ENCODE data around the gene SLC25A41.

Gene SLC25A41

DNA sequence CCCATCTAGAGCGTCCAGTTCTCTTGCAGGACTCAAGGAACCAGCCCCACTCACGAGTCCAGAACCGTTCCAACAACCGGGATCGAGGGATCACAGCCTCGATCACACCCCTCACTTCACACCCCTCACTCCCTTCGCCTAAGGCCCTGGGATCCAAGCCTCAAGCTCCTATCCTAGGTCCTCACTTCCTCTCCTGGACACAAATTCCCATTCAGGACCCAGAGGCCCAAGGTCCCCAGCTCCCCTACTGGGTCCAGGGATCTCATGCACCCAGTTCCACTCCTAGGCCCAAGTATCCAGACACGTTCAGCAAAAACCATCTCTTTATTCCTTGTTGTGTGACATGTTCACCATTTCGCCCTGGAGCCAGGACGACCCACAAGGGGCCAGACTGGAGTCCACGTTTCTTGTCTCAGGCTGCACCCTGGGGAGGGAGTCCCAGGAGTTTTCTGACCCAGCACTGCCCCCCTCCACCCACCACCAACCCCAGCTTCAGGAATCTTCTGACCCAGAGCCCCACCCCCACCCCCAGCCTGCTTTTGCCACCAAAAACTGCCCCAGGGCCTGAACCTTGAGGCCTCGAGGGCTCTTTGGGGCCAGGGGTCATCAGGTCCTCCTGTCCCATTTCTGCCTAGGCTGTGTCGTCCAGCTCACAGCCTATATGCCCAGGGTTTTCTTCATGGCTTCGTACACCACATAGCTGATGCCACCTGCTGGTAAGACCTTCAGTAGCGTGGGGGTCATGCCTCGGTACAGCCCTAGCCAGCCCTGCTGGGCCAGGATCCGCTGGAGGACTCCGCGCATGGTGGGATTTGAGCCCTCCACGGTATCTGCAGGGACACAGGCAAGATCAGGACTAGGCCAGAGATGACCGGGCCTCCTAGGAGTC lies 7.6 kb downstream of the SLC25A41 start:
- peak; percentile 8 to 24 for DNase-seq

DNA sequence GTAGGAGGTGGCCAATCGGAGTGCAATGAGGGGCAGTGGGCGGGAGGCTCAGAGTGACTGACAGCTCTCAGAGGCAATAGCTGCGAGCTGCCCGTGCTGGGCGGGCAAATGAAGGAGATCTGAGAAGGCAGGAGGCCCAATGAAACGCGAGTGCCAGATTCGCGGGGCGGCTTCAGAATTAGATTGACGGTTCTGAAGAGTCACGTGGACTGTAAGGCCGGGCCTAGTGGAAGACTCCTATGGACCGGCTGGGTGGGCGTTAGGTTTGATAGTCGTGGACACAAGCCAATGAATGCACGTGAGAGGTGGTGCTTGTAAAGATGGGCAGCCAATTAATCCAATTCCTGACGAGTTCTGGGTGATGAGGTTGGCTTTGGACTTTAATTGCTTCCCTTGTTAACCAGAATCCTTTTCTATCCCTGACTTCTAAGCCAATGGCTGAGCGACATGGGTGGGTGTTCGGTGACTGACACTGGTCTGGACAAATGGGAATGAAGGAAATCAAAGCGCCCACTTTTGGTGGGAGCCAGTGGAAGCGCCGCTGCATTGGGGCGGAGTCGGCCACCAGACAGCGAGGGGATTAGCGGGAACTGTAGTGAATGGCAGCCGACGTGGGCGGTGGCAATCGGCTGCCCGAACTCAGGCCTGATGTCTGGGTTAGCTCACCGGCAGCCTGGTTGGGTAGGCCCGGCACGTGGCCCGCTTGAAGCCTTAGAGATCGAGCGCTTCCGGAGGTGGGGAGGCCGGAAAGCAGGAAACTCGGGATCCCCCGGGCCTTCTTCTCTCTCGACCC lies 8.4 kb downstream of the SLC25A41 start:
- peak; percentile 99 to 100 for DNase-seq

DNA sequence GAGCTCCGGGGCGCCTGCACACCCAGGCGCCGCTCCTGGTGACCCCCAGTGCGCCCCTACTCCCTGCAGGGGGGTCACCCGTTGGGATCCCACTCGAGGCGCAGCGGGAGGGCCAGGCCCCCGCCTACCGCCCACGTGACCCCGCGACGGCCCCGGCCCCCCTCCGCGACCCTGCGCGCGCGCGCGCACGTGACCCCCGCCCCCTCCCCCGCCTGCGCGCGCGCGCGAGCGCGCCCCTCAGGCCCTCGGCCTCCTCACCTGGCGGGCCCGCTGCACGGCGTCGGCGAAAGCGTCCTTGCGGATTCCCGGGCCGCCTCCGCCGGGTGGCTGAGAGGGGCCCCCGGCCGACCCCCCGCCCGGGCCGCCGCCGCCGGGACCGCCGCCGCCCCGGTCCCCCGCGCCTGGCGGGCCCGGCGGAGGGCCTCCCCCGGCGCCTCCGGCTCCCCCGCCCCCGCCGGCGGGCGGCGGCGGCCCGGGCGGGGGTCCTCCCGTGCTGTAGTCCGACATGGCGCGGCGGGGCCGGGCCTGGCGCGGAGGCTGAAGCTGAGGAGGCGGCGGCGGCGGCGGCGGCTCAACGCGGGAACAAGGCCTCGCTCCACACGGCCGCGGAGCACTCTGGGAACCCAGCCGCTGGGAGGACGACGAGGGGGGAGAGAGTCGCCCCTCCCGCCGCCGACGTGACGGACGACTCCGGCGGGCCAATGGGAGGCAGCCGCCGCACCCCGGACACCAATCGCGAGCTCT lies 9.2 kb downstream of the SLC25A41 start, which contains the start of gene KHSRP:
Gene KHSRP (minus strand): TSS at position 617 of the 744 bp plus-strand sequence. CDS start 110 bp downstream, at position 507.
- no peak for DNase-seq

DNA sequence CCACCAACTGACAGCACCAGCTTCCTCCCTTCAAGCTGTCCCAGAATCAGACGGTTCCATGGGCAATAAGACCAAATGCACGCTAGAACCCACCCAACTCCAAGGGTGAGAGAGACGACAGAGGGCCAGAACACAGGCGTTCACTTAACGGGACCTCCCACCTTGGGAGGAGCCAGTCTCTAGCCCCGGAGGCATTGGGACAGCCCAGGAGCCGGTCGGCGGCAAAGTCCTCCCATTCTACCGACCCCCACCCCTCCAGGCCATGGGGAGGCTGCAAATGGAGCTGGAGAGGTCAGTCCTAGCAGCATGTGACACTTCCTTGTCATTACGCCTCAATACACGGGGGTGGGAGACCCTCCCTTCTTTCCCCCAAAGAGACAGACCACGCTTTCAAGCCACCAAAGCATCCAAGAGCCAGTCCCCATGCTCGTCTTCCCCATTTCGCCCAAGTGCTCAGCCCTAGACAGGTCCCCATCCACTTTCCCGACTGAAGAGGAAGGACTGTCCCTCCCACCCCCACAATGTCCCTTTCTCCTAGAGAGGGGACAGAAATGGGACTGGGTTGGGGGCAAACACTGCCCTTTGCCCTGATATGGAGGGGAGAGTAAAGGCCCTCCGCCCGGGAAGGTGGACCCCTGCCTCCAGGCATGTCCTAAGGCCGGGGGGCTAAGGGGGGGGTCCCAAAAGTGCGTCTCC lies 9.9 kb downstream of the SLC25A41 start:
- peak; percentile 11 to 18 for DNase-seq

DNA sequence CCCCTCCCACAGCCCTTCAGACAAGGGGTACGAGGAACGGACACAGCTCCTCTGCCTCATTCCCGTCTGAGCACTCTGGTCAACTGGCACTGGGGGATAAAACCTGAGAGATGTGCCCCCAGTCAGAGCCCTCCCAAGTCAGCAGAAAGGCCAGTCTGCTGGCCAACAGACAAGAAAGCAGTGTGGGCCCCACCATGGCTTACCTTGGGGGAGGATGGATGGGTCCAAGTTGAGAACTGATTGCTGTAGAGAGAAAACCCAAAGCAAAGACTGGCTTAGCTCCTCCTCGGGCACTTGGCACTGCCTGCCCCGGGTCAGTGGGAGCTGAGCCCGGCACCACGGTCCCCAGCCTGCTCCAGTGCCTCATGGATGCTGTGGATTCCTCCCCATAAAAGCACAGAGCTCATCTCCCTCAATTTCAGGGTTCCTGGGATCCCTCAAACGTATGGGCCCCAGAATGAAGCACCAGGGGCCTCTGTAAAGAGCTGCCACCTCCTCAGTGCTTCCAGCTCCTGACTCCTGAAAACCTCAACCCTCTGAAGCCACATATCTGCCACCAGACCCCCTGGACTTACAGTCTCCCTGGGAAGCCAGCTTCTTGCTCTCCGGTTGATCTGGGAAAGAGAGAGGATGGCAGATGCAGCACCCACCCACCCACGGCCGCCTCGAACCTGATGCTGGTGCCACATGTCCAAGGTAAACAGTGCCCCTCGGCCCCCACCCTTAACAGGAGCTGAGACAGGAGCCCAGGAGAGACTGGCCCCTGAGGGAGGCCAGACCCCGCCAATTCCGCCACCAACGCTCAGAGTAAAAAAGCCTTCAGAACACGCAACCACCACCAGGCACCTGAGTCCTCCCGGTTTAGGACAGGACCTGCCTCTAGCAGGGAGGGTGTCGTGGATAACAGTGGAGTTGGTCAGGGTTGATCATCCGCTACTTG lies 12.2 kb downstream of the SLC25A41 start:
- no peak for DNase-seq

DNA sequence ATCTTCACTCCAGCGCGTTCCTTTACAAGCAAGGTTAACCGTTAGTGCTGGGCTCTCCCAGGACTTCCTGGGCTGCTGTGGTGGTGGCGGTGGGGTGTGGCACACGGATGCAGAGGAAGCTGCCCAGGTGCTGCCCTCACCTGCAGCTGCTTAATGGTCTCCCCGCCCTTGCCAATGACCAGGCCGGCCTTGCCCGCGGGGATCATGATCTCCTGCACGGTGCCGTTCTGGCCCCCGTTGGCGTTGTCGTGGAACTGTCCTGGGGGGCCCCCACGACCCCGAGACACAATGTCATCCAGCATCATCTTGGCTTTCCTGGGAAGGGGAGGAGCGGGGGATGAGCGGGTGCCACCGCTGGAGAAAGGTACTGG lies 15.0 kb downstream of the SLC25A41 start:
- DNase-seq, result no peak

DNA sequence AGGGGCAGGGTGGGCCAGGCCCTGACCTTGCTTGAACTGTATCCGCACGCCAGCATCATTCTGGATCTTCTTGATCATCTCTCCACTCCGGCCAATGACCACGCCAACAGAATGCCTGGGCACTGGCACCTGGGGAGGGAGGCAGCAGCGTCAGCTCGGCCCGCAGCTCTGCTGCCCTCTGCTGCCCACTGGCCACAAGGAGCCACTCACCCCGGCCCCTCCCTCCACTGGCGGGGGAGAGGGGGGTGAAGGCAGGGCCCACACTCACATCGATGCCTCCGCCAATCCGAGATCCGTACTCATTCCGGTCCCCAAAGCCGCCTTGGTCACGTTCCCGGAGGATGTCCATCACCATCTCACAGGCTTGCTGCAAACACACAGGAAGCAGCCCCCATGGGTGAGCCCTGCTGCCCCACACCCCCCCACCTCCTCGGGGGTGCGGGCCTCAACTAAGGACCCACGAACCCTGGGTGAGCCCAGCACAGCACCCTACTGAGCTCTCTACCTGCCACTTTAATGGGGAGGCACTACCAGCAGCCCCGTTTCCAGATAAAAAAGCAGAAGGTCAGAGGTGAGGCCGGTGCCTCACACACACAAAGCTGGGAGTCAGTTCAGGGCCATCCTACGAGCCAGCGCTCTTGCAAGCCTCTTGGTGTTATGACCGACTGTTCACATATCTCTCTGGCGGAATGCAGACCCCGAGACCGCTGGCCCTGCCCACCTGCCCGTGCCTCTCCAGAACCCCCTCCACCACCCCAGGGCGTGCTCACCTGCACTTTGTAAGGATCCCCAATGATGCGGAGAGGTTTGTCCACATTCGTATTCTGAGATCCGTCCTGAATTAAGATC lies 15.6 kb downstream of the SLC25A41 start:
- no peak for DNase-seq

DNA sequence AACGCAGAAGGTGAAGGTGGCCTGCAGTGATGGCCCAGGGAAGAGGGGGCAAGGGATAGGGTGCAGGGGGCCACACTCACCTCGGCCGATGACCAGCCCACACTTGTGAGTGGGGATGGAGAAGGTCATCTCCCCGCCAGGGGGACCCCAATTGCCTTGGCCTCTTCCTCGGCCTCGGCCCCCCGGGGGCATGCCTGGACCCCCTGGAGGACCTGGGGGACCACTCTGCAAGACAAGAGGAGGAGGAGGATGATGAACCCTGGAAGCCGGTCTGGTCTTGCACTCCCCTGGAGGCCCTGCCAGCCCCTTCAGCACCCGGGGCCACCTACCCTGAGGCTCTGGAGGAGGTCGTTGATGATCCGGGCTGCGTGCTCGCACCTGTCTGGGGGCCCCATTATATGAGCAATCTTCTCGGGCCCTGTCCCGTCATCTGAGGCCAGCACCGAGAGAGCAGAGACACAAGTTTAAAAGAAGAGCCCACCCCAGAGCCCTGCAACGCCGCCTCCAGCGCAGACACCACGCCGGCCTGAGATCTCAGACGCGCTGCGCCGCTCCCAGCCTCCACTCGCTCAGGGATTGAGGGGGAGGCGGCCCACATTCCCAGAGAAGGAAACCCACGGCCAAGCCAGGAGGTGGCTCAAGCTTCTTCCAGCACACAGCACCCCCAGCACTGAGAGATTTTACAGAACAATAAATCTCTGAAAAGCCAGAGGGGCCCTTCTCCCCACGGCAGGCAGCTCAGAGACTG lies 16.7 kb downstream of the SLC25A41 start:
- DNase-seq, result no peak

DNA sequence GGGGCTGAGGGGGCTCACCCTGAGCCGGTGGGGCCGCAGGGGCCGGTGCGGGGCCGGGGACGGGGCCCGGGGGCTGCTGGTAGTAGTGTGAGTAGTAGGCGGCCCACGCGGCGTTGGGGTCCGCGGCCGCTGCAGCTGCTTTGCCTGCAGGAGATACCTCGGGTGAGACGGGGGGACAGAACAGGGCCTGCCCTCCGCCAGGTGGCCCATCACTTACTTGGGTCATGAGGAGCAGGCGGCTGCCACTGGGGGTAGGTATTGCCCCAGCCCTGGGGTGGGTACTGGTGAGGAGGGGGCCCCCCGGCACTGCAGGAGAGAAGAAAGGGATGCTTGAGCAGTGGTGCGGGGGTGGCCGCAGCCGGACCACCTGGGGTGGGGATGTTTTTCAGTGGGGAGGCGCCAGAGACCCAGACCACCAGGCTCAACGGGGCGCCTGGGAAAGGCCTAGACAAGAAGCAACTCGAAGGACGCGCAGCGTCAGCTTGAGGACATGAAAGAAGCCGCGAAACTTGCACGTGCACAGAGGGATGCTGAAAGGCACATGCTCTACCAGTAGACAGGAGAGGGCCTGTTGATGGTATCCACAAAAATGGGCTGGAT lies 17.9 kb downstream of the SLC25A41 start:
- no peak for DNase-seq

DNA sequence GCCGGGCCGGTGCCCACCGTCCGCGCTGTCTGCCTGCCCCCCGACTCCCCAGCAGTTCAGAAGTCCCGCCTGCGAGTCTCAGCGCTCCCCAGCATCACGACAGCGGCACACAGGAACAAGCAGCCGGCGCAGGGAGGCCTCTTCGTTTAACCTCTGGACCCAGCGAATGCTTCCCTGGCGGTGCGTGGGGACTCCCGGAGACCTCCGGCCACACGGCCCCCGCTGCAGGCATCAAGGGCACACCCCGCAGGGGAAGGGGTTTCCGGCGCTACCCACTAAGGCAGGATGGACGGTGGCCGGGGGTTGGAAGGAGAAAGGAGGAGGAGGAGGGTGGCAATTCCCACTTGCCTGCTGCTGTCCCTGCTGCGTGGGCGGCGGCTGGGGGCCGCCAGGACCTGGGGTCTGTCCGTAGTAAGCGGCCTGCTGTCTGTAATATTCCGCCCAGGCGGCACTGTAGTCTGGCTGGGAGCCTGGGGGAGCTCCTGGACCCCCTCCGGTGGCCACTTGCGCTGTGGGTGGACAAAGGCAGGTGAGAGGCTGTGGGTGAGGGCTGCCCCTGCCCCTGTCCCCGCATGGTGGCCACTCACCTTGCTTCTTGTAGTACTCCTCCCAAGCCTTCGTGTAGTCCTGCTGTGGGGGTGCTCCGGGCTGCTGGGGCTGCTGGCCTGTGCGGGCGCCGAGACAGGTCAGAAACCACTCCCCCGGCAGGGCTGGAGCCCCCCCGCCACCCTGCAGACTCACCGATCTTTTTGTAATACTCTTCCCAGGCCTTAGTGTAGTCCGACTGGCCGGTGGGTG lies 18.6 kb downstream of the SLC25A41 start:
- no peak for DNase-seq

DNA sequence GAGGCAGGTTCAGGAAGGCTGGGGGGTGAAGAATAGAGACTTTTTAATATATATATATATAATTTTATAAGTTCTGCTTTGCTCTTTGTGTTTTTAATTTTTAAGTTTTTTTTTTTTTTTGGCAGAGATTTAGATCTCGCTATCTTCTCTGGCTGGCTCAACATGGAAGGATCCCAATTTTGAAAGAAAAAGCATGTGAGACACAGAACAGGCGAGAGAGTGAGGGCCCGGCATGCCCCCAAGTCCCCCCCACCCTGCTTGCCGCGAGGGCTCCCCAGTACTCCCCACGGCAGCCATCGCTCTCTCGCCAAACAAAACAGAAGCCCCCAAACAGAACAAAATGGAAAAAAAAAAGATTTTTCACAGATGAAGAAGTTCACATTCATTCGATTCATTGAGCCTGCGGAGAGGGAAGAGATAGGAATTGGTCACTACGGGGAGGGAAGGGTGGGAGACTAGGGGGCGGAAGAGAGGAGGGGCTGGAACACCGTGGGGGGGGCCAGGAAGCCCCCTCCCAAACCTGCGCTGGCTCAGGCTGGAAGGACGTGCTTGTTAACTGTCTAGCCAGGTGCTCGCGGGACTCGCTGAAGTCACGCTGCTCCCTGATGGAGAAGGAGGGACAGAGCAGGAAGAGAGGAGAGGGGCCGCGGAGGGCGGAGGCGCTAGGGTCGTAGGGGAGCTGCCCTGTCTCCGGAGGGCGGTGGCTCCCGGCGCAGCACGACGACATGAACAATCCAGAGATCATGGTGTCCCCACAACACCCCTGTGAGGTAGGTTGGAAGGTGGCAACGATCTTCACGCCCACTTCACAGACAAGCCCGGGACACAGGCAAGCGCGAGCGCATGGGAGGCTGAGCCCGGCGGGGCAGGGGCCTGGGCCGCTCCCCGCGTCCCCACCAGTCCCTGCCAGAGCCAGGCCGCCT lies 19.6 kb downstream of the SLC25A41 start:
- DNase-seq, result no peak

DNA sequence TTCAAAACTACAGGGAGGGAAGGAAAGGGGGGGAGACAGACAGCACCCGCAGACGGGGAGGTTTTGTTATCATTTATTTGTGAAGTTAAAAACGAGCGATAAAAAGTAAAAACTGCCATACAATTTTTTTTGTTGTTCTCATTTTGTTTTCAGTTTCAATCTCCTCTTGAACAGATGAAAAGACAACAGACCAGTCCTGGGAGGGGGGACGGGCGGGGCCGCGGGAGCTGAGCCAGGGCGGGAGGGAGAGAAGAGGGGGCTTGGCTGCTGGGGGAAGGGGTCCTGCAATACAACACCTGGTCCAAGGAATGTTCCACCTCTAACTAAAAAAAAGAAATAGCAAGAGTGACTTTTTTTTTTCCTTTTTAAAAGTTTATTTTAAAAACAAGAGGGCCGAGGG lies 20.3 kb downstream of the SLC25A41 start:
- no peak for DNase-seq

DNA sequence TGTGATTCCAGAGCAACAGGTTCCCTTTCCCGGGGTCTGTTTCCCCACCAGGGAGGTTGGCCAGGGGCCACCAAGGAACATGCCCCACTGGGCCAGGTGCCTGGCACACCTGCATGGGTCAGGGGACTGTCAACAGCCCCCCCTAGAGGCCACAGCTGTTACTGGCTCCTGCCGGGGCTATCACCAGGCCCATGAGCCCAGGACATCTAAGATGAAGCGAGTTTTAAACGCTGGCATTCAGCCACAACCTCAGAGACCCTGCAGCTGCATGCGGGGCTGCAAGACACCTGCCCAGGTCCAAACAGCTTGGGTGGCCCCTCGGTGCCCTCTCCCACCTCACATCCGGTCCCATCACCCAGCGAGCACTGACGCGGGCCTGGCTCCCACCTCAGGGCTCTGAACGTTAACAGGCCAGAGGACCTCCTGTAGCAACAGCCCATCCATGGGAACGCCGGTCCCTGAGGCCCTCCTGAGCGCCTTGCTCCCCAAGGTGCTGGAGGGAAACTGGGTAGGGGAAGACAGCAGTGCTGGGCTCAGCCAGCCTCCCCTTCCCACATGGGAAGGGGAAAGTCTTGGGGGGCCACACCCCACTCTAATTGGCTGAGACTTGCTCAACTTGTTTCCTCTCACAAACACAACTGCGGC lies 21.0 kb downstream of the SLC25A41 start:
- DNase-seq, result no peak

DNA sequence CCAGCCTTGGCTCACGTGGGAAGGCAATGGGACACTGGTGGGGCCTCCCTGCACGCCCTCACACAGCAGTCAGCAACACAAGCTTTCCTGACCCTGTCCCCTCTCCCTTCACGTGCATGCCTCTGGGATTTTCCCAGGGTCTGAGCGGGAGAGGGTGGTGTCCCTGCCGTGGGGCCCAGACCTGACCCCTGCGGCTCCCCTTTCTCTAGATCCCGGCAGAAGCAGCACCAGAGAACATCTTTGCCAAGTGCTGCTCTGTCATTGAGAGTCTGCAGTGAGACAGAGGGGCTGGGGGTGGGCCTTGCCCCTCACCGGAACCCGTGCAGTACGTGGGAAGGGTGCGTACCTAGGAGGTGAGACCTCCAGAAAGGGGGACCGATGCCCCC lies 21.5 kb downstream of the SLC25A41 start:
- DNase-seq, result no peak

DNA sequence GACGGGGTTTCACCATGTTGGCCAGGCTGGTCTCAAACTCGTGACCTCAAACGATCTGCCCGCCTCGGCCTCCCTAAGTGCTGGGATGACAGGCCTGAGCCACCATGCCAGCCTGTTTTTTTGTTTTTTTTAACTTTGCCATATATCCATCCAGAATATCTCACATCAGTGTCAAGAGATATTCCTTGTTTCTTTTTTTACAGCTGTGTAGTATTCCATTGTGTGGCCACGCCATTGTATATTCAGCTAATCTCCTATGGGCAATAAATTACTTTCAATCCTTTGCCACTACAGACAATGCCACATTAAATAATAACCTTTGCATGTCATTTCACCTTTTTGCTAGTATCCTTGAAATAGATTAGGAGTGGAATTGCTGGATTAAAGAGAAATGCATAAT lies 24.2 kb downstream of the SLC25A41 start:
- DNase-seq, result no peak

DNA sequence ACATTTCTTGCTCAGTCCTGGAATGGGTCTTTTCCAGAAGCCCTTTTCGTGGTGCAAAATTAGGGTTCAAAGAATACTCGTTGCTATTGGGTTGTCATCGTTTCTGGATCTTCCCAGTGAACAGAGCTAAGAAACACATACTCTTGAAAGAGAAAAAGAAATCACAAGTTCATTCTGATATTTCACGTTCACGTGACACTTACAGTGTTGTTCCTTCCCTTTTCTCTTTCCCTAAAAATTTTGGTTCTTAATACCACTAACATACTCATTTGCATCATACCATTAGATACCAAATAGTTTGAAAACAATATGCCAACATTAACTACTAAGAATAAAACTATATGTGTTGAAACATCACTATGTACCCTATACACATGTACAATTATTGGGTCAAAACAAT lies 27.2 kb downstream of the SLC25A41 start:
- DNase-seq, result no peak

All from AML-193 (cell line).